ENCODE data around the gene NPLOC4.

The NPLOC4 gene

GRCh38 chr17:81660441-81660840, 23.5 kb upstream of the NPLOC4 start:
- Histone ChIP-seq H3K27ac (replicated peaks; ENCODE audit: low read length) (no peak overlapping the region), H3K14ac (ENCODE audit: low read length) (no peak overlapping the region), H2BK12ac (ENCODE audit: low read length) (no peak overlapping the region), H3K79me1 (ENCODE audit: low read depth, low read length) (peaks cover 6% of the 10 kb centered on the region), H3K4ac (ENCODE audit: low read length) (no peak overlapping the region), H2AK5ac (ENCODE audit: low read depth, low read length) (no peak overlapping the region), H2AFZ (ENCODE audit: low read length) (no peak overlapping the region), H2BK120ac (ENCODE audit: low read depth, low read length) (no peak overlapping the region), H3K4me1 (ENCODE audit: control insufficient read depth in 2 of 2, insufficient read depth in 1 of 2, low read depth in 1 of 2, low read length in 2 of 2) (peaks cover 1 to 2% of the 10 kb centered on the region in 2 donors), H3K9ac (ENCODE audit: low read depth, low read length, poor library complexity) (no peak overlapping the region), H3K4me2 (ENCODE audit: insufficient read depth, low read length, poor library complexity, severe bottlenecking) (no peak overlapping the region), H3K4me3 (ENCODE audit: low read length in 2 of 2) (no peak overlapping the region), H3K27me3 (ENCODE audit: control insufficient read depth in 3 of 3, insufficient read depth in 3 of 3, low read depth in 1 of 3, low read length in 3 of 3) (no peaks in the 10 kb centered on the region), H3K18ac (ENCODE audit: low read length) (no peak overlapping the region), H2BK5ac (ENCODE audit: low read length) (no peak overlapping the region), H3K9me3 (replicated peaks in 1 of 2; ENCODE audit: control insufficient read depth in 2 of 2, insufficient read depth in 1 of 2, low read depth in 1 of 2, low read length in 2 of 2) (peaks cover 0 to 2% of the 10 kb centered on the region in 2 donors), H2BK15ac (ENCODE audit: low read length) (no peak overlapping the region), H3K23ac (ENCODE audit: low read depth, low read length, poor library complexity) (no peak overlapping the region), H3K36me3 (replicated peaks in 1 of 2; ENCODE audit: control insufficient read depth in 2 of 2, insufficient read depth in 2 of 2, low read length in 2 of 2) (peaks cover 8 to 11% of the 10 kb centered on the region in 2 donors), H4K8ac (ENCODE audit: low read depth, low read length) (no peak overlapping the region), H4K91ac (ENCODE audit: low read depth, low read length, poor library complexity) (no peak overlapping the region)
- no CpG with 5 or more reads among the region's 9 CpGs for WGBS, 2 donors (ENCODE audit: extremely low coverage in 2 of 2, insufficient read length in 2 of 2, insufficient replicate concordance in 1 of 2)
- DNase-seq (ENCODE audit: low spot score) = no peak

- H2BK15ac ChIP-seq (ENCODE audit: low read length) = no peak overlapping the region
- H3K23ac ChIP-seq (ENCODE audit: low read depth, low read length, poor library complexity) = no peak overlapping the region
Measured at GRCh38 chr17:81659038-81659437, 22.1 kb upstream of the NPLOC4 start.

GRCh38 chr17:81656835-81657234, 19.9 kb upstream of the NPLOC4 start:
- Histone ChIP-seq H4K8ac (ENCODE audit: low read depth, low read length) (no peak overlapping the region), H2BK12ac (ENCODE audit: low read length) (no peak overlapping the region), H2BK15ac (ENCODE audit: low read length) (peak overlapping the region; percentile 24), H3K14ac (ENCODE audit: low read length) (no peak overlapping the region), H3K4me1 (ENCODE audit: control insufficient read depth in 2 of 2, insufficient read depth in 1 of 2, low read depth in 1 of 2, low read length in 2 of 2) (peaks cover 4 to 9% of the 10 kb centered on the region in 2 donors), H3K9ac (ENCODE audit: low read depth, low read length, poor library complexity) (no peak overlapping the region), H3K23ac (ENCODE audit: low read depth, low read length, poor library complexity) (no peak overlapping the region), H3K27ac (replicated peaks; ENCODE audit: low read length) (no peak overlapping the region), H3K18ac (ENCODE audit: low read length) (no peak overlapping the region), H2AFZ (ENCODE audit: low read length) (peak overlapping the region; percentile 0), H3K4me2 (ENCODE audit: insufficient read depth, low read length, poor library complexity, severe bottlenecking) (no peak overlapping the region), H2BK5ac (ENCODE audit: low read length) (no peak overlapping the region), H2AK5ac (ENCODE audit: low read depth, low read length) (peak overlapping the region; percentile 84), H3K4ac (ENCODE audit: low read length) (no peak overlapping the region), H3K27me3 (ENCODE audit: control insufficient read depth in 3 of 3, insufficient read depth in 3 of 3, low read depth in 1 of 3, low read length in 3 of 3) (no peaks in the 10 kb centered on the region), H3K79me1 (ENCODE audit: low read depth, low read length) (peaks cover 2% of the 10 kb centered on the region), H4K91ac (ENCODE audit: low read depth, low read length, poor library complexity) (no peak overlapping the region), H3K36me3 (replicated peaks in 1 of 2; ENCODE audit: control insufficient read depth in 2 of 2, insufficient read depth in 2 of 2, low read length in 2 of 2) (no peaks in the 10 kb centered on the region), H2BK120ac (ENCODE audit: low read depth, low read length) (no peak overlapping the region), H3K4me3 (ENCODE audit: low read length in 2 of 2) (no peak overlapping the region), H3K9me3 (replicated peaks in 1 of 2; ENCODE audit: control insufficient read depth in 2 of 2, insufficient read depth in 1 of 2, low read depth in 1 of 2, low read length in 2 of 2) (no peaks in the 10 kb centered on the region)
- no CpG with 5 or more reads among the region's 4 CpGs for WGBS, 2 donors (ENCODE audit: extremely low coverage in 2 of 2, insufficient read length in 2 of 2, insufficient replicate concordance in 1 of 2)
- no peak for DNase-seq (ENCODE audit: low spot score)

More at GRCh38 chr17:81659038-81659437, 22.1 kb upstream of the NPLOC4 start:
- no CpG with 5 or more reads among the region's 5 CpGs for WGBS, 2 donors (ENCODE audit: extremely low coverage in 2 of 2, insufficient read length in 2 of 2, insufficient replicate concordance in 1 of 2)
- Histone ChIP-seq H3K14ac (ENCODE audit: low read length) (no peak overlapping the region), H3K9me3 (replicated peaks in 1 of 2; ENCODE audit: control insufficient read depth in 2 of 2, insufficient read depth in 1 of 2, low read depth in 1 of 2, low read length in 2 of 2) (peaks cover 0 to under 1% of the 10 kb centered on the region in 2 donors), H3K27me3 (ENCODE audit: control insufficient read depth in 3 of 3, insufficient read depth in 3 of 3, low read depth in 1 of 3, low read length in 3 of 3) (no peaks in the 10 kb centered on the region), H4K8ac (ENCODE audit: low read depth, low read length) (no peak overlapping the region), H3K18ac (ENCODE audit: low read length) (no peak overlapping the region), H4K91ac (ENCODE audit: low read depth, low read length, poor library complexity) (no peak overlapping the region), H3K36me3 (replicated peaks in 1 of 2; ENCODE audit: control insufficient read depth in 2 of 2, insufficient read depth in 2 of 2, low read length in 2 of 2) (peaks cover under 1 to 1% of the 10 kb centered on the region in 2 donors), H3K4me2 (ENCODE audit: insufficient read depth, low read length, poor library complexity, severe bottlenecking) (no peak overlapping the region), H3K27ac (replicated peaks; ENCODE audit: low read length) (no peak overlapping the region), H3K79me1 (ENCODE audit: low read depth, low read length) (peaks cover under 1% of the 10 kb centered on the region), H2AK5ac (ENCODE audit: low read depth, low read length) (no peak overlapping the region), H2BK120ac (ENCODE audit: low read depth, low read length) (no peak overlapping the region), H2AFZ (ENCODE audit: low read length) (no peak overlapping the region), H2BK5ac (ENCODE audit: low read length) (no peak overlapping the region), H2BK12ac (ENCODE audit: low read length) (no peak overlapping the region), H3K4ac (ENCODE audit: low read length) (no peak overlapping the region), H3K4me3 (ENCODE audit: low read length in 2 of 2) (no peak overlapping the region), H3K9ac (ENCODE audit: low read depth, low read length, poor library complexity) (no peak overlapping the region), H3K4me1 (ENCODE audit: control insufficient read depth in 2 of 2, insufficient read depth in 1 of 2, low read depth in 1 of 2, low read length in 2 of 2) (no peaks in the 10 kb centered on the region)
- no peak for DNase-seq (ENCODE audit: low spot score)

- Histone ChIP-seq H3K4me1 (ENCODE audit: control insufficient read depth in 2 of 2, insufficient read depth in 1 of 2, low read depth in 1 of 2, low read length in 2 of 2) (peaks cover 5 to 9% of the 10 kb centered on the region in 2 donors), H3K4me2 (ENCODE audit: insufficient read depth, low read length, poor library complexity, severe bottlenecking) (no peak within 1 kb of the TSS), H2BK5ac (ENCODE audit: low read length) (no peak within 1 kb of the TSS), H2BK15ac (ENCODE audit: low read length) (peak within 1 kb of the TSS; percentile 24), H2BK120ac (ENCODE audit: low read depth, low read length) (peak within 1 kb of the TSS; percentile 3), H3K4me3 (ENCODE audit: low read length in 2 of 2) (peak within 1 kb of the TSS in 1 of 2 donors; percentile 36), H3K18ac (ENCODE audit: low read length) (peak within 1 kb of the TSS; percentile 48), H3K79me1 (ENCODE audit: low read depth, low read length) (peaks cover 2% of the 10 kb centered on the region), H3K23ac (ENCODE audit: low read depth, low read length, poor library complexity) (peak within 1 kb of the TSS; percentile 5), H4K91ac (ENCODE audit: low read depth, low read length, poor library complexity) (no peak within 1 kb of the TSS), H3K27ac (replicated peaks; ENCODE audit: low read length) (no peak within 1 kb of the TSS), H2AK5ac (ENCODE audit: low read depth, low read length) (peak within 1 kb of the TSS; percentile 84), H3K36me3 (replicated peaks in 1 of 2; ENCODE audit: control insufficient read depth in 2 of 2, insufficient read depth in 2 of 2, low read length in 2 of 2) (no peaks in the 10 kb centered on the region), H3K9me3 (replicated peaks in 1 of 2; ENCODE audit: control insufficient read depth in 2 of 2, insufficient read depth in 1 of 2, low read depth in 1 of 2, low read length in 2 of 2) (no peaks in the 10 kb centered on the region), H3K14ac (ENCODE audit: low read length) (peak within 1 kb of the TSS; percentile 9), H3K4ac (ENCODE audit: low read length) (no peak within 1 kb of the TSS), H3K9ac (ENCODE audit: low read depth, low read length, poor library complexity) (no peak within 1 kb of the TSS), H2BK12ac (ENCODE audit: low read length) (peak within 1 kb of the TSS; percentile 58), H4K8ac (ENCODE audit: low read depth, low read length) (no peak within 1 kb of the TSS), H2AFZ (ENCODE audit: low read length) (peak within 1 kb of the TSS; percentile 15), H3K27me3 (ENCODE audit: control insufficient read depth in 3 of 3, insufficient read depth in 3 of 3, low read depth in 1 of 3, low read length in 3 of 3) (no peaks in the 10 kb centered on the region)
- no CpG with 5 or more reads among the region's 15 CpGs for WGBS, 2 donors (ENCODE audit: extremely low coverage in 2 of 2, insufficient read length in 2 of 2, insufficient replicate concordance in 1 of 2)
- DNase-seq (ENCODE audit: low spot score) = no peak
Measured at GRCh38 chr17:81656118-81656743, 19.3 kb upstream of the NPLOC4 start, which contains the start of gene PDE6G. PDE6G (minus strand) TSS chr17:81656542; CDS start chr17:81653305, 3,237 bp downstream.
